OCI-M2 (cell line): ENCODE results near the gene PTPRM.
"Not testable (repeated sequence)": the region's sequence is repeated elsewhere in the genome, so short reads cannot be mapped to it uniquely, and the experiment has no call there.

Experiments used
- DNase-seq: peaks from one replicate; lab custom pipeline; 2025; ENCODE audit not compliant: unreplicated experiment; lab: John Stamatoyannopoulos, UW

PTPRM gene

DNA sequence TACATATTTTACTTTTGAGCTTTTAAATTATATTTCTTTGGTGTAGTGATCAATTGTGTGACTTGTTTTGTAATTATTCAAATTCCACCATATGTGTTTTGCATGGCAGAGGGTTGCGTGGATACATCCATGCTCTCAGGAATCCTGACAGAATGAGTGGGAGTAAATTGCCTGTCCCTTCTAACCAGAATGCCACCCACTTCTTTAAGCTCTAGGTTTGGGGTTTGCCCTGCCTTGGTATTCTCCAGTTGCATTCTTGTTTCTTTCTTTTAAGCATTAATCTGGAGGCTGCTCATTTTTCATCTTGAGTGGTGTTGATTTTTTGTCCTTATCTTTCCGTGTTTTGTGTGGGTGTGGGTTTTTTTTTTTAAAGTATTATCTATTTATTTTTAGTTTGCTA lies 360.0 kb downstream of the PTPRM start:
- DNase-seq, result no peak

DNA sequence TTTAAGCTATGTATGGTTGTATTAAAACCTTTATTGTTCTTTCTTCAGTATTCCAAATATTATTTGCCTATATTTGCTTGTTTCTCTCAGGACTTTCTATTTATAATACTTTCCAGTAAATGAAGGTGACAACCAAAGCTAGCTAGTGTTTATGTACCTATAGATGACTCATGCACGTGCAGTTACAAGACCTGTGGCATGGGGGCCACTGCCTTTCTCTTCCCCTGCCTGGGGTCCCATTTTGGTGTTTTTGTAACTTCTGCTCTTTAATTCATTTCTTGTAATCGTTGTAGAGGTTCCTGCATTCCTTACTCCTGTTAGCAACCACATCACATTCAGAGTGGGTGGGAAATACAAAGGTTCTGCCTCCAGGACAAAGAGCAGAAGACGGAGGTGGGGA lies 364.6 kb downstream of the PTPRM start:
- no peak for DNase-seq

DNA sequence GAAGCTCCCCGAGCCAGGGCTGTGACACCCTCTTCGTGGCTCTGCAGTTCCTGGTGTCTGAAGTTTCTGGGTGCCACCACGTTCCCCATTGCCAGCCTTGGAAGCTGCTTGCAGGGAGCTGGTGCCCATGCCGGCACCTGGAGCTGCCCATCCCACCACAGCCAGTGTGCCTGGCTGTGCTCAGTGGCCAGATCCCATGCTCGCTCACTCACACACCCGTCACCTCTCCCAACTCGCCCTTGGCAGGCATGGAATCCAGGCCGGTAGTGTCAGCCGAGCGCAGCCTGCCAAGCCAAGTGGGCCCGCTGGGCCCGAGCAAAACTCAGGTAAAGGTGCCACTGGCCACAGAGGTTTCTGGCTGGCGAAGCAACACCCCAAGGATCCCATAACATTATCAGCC lies 370.2 kb downstream of the PTPRM start:
- no peak for DNase-seq

DNA sequence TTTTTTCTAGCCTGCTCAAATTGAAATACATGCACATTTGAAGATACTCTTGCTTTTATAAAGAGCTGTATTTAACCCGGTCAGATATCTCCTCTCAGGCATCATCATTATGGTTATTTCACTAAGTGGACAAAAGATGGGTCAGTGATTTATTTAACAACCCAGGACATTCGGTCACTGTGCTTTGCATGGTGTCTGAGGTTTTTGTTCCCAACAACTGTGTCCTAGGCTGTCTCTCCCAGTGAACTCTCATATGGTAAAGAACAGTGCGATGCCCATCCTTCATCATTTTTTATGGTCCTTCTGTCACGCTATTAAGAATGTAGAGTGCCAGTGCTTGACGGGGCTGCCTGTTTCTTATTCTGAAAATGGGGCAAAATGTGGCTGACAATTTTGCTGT lies 372.4 kb downstream of the PTPRM start:
- DNase-seq, result no peak

DNA sequence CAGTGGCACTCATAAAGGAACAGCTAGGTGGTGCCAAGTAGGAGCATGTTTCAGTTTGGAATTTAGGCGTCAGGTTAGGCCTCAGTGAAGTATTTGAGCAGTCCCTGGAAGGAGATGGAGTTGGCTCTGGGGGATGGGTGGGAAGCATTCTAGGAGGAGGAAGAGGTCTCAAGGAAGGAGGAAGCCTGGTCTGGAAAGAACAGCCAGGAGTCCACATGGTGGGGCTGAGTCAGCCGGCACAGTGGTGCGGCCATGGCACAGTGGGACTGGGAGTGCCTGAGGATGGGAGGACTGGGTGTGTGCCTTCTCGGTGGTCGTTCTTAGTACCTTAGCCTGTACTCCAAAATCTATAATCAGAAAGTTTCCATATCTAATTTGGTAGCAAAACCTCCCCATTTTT lies 373.3 kb downstream of the PTPRM start:
- no peak for DNase-seq

DNA sequence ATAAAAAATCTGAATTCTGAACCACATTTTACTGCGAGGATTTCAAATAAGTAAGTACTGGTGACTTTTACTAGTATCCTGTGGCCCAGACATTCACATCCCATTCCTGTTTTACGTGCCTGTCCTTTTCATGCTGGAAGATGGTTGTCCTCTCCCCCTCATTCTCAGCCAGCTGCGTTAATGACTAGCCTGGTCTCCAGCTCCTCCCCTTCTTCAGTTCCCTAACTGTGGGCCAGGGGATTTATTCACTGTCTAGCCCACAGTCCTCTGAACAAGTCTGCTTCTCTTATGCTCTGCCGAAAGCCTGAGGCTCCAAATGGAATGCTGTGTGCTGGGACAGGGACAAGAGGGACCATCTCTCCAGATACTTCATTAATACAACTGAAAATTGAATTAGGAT lies 373.9 kb downstream of the PTPRM start:
- no peak for DNase-seq

DNA sequence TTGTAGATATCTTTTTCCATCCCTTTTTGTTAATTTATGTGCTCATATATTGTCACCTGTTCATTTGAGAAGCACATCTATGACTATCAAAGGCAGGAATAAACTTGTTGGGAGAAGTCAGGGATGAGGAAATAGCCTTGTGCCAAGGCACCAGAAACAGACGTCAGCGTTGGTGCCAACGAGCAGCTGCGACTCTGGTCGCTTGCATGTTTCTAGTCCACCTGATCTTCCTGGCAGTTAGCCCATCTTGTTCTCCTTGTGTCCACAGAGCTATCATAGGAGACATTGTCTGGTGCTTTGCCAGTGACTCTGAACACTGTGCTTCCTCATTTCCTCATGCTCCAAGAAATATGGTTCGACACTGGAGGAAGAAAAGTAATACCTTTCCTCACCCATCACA lies 374.4 kb downstream of the PTPRM start:
- no peak for DNase-seq

DNA sequence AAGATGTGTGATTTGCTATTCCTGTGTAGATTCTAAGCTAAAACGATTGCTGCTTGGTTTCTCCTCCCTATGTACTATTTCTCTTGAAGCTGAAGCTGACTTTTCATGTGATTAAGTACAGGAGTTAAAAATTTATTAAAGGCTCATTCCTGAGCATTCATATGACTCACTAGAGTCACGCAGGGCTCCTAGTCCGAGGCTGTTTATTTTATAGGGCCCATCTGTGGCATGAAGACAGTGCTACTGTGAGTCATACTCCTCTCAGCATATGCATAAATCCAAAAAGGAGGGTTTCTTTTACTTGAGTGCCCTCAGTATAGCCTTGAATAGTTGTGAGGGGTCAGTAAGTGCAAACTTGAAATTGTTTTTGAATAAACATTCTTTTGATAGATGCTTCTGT lies 378.8 kb downstream of the PTPRM start:
- DNase-seq, result no peak

DNA sequence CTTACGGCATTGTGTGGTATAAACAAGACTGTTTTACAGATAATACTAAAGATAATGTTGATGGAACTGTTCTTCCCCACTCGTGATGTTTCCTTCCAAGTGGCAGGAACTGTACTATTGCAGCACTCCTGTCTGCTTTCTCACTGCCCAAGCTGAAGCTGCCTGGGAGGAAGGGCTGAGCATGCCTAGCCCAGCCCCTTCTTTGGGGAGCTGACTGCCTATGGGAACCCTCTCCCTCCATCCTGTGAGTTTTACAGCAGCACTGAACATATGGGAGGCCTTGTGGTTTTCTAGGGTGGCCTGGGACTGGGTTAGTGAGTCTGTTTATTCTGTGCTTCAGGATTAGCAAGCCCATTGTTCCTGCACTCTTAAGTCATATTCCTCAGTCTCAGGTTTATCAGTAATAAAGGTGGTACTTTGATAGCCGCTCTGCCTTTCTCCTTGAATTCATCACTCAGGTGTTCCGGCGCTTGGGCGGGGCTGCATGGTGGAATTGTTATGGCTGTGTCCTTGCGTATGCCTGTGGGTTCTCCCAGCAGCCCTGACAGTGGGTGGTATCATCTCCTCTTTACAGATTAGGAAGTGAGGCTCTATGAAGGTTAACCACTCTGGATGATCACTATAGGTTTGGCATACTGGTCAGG lies 379.7 kb downstream of the PTPRM start:
- DNase-seq, result no peak

DNA sequence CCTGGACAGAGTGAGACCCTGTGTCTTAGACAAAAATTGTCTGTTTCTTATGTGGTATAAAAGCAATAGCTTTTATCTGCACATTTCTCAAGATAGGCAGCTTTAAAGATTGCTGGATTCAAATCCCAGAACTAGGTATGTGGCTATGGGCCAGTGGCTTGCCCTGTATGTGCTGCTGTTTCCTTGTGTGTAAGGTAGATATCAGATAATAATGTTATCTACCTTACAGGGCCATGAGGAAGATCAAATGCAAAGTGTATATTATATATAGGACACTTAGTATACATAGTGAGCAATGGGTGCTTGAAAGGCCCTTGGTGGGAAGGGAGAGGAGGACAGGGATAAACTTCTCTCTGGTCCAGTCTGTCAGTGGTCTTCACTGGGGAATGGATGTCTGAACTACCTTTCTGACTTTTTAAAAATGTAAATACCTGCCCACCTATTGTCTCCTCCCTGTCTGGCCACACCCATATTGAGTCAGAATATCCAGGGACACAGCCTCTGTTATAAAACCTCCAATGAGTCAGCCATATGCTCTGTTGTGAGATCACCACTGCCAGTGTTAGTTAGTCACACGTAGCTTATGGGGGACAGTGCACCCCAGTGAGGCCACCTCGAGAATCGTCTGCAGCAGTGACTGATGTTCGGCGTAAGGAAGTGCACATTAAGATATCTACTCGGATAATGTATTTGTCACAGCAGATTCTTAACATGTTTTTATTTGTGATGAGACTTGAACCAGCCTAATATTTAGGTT lies 383.4 kb downstream of the PTPRM start:
- DNase-seq, result no peak

DNA sequence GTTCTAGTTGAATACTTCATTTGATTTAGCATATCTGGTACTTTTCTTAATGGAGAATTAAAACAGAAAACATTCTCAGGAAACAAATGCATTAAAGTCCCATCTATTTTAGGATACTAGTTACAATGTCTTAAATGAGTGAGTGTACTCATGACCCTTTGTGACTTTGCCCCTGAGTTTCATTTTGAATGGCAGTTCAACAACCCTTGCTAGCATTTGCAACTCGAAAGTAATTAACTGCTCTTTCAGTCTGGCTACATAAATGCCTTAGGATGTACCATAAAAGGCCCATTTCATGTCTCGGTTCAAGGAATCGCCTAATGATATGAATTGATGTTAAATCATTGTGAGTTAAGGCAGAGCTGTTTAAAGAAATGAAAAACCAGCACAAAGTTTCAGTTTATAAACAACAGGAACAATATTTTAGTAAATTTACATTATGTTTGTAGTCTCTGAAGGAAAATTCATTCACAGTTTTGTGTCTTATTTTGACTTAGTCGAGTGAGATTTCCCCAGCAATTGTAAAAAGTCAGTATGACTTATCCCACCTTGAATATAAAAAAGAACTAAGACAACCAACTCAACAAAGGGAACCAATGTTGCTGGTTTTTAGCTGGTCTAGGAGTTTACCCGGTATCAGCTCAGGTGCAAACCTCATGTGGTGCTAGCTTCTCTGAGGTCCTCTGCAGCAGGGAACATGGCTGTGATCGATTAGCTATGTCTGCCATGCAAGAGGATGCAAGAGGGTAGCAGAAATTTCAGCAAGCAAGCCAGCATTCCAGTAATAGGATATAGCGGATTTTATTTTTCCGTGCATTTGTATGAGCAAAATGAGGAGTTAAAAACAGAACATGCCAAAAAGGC lies 386.2 kb downstream of the PTPRM start:
- no peak for DNase-seq

DNA sequence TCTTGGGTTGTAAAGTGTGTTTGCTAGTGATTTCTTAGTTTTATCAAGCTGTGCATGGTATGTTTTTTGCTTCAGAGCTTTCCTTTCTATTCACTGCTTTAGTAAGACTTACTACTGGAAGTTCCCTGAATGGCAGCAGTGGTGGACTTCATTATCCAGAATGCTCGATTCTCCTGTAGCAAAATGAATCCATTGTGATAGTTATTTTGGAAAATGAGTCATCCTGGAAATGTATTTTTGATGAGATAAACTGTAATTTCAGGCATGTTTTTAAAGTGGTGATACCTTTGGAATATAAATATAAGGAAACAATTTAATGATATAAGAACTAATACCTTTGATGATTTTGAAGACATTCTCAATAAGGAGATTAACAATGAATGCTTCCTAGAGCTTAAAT lies 387.1 kb downstream of the PTPRM start:
- DNase-seq, result no peak

DNA sequence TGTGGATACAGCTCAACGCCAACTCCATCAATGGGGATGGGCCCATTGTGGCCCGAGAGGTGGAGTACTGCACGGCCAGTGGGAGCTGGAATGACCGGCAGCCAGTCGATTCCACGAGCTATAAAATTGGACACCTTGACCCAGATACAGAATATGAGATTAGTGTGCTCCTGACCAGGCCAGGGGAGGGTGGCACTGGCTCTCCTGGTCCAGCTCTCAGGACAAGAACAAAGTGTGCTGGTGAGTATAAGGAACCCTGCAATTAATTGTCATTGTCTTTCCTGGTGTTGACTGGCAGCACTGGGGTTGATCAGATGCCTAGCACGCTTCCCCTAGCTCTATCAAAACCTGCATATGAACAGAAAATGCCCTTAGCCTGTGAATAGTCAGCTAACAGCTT lies 388.1 kb downstream of the PTPRM start:
- DNase-seq, result no peak

DNA sequence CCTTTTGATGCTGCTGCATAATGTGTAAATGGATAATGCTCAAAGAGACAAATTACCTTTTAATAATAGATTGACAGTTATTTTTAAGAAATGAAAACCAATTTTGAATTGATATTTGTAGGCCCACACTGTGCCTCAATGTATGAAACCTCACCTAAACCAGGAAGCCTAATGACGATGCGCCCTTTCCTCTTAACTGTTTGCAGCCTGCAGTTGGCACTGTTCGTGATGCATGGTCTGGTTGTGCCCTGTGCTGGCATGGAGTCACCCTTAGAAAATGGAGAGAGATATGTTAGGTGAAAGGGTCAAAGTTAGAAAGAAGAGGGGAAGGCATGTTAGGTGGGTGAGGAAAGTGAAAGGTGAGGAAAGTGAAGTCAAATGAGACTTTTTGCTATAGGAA lies 390.2 kb downstream of the PTPRM start:
- DNase-seq, result no peak

DNA sequence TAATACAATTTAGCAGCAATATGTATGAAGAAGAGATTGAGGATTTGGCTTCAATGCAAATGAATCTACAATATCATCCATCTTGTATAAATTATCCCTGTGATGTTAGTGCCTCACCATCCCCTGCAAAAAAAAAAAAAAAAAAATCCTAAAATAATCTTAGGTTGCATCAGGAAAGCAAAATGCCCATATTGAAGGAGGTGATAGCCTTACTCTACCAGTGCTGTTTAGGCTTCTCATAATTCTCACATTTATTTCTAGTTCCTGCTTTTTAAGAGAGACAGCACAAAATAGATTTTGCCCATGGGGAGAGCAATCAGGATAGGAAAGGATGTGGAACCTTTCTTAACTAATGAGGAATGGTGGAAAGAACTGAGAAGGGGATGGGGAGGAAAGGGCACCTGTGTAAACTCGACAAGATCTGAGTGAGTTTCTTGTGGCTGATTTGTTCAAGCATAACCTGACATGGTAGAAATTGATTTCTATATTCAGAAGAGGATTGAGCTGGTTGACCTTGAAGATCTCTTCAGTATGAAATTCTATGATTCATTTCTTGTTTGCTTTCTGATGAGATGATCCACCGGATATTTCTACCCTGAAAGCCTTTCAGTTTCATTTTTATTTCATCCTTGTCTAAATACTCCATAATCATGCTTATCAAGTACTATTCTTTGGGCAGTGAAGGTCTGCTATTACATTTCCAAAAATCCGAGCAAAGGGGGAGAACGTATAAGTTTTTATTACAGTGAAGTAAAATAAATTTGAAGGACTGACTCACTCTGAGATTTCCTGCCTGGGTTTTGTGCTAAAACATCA lies 391.2 kb downstream of the PTPRM start:
- no peak for DNase-seq

DNA sequence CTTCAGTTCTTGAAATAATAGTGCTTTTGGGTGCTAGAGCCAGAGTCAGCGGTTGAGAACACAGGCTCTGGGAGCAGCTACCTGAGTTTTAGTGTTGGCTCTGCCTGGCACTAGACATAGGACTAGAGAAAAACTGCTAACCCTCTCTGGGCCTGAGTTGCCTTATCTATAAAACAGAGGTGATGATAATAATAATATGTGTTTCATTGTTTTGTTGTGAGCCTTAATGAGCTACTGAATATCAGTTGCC lies 391.7 kb downstream of the PTPRM start:
- DNase-seq, result no peak

DNA sequence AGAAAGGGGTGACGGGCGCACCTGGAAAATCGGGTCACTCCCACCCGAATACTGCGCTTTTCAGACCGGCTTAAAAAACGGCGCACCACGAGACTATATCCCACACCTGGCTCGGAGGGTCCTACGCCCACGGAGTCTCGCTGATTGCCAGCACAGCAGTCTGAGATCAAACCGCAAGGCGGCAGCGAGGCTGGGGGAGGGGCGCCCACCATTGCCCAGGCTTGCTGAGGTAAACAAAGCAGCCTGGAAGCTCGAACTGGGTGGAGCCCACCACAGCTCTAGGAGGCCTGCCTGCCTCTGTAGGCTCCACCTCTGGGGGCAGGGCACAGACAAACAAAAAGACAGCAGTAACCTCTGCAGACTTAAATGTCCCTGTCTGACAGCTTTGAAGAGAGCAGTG lies 399.6 kb downstream of the PTPRM start:
- not testable (repeated sequence) for DNase-seq

DNA sequence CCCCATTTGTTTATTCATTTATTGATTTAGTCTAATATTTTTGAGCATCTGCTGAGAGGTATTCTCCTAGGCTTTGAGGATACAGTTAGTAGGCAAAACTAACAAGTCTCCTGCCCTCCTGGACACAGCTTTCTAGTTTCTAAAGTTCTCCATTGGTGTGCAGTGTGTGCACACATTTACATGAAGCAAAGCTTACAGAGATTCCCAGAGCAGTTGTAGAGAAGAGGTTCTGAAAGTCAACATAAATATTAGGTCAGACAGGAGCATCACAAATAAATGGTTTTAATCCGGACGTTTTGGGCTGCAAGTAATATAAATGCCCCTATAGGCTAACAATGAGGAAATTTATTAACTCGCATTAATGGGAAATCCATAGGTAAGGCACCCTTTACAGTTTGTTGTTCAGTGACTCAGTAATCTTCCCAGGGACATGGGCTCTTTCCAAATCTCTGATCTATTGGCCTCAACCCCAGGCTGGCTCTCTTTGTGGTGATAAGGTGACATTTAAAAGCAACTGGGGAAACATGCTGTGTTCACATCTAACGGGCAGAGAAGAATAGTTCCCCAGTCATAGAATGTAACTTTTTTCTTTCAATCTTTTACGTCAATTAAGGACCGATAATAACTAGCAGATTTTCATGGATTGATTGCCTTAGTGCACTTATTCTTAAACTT lies 407.2 kb downstream of the PTPRM start:
- DNase-seq, result no peak

DNA sequence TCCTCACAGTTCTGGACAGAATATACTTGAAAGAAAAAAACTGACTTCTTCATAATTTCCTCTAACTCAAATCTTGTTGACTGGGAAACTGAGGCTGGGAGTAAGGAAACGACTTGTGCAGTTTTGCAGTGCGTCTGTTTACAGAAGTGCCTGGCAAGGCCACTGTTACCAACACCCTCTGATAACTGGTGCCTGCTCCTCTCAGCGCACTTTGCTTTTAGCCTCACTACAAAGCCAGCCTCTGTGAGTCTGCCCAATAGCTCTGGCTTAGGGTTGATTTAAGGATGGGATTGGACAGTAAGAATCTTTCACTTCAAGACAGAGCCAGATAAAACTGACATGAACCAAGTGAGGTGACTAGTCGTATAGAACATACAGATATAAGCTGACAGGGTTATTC lies 410.8 kb downstream of the PTPRM start:
- no peak for DNase-seq

DNA sequence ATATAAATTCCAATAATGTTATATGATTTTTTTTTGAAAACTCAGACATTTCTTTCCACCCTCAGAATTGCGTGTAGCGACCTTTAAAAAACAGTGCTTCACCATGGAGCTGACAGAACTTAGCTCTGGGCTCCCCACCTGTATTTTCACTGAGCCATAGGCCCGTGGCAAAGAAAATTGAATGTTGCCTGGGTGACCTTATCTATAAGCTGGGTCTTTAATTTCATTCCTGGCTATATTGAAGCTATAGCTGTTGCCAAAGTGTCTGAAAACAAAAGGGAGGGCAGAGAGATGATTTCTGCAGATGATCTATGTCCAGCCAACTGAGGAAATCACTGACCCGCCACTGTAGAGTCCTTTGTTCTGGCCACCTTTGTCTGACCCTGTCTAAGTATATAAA lies 411.7 kb downstream of the PTPRM start:
- DNase-seq, result no peak

DNA sequence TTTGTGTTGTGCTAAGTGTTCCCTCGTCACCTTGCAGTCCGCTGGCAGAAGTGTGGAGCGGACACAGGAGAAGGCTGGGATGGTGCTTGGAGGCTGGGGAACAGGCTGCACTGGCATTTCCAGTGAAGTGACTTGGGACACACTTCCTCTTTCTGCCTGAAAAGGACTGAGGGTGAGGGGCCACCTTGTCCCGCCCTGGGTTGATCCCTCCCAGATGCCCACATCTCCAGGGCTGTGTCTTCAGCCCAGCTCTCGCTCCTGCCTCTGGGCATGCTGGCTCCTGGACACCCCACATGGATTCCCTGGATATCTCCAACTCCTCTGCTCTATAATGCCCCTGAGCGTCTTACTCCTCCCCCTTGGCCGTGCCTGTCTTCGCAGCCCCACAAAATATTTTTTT lies 412.6 kb downstream of the PTPRM start:
- no peak for DNase-seq
